Peyer's patch (tissue), 4 donors: ENCODE measurements around the gene PLN. TPM values are rescaled to one million over a fixed set of nuclear protein-coding genes. Genes with fewer than 3 reads are reported as not detected.

Source experiments
- DNase-seq, 3 donors: peaks; one replicate each; pipeline ENCODE4 v3.0.0-alpha.2; 2017 to 2019
- H3K27ac ChIP-seq, 4 donors: fragments of 200-600 bp; sonication (generic); one replicate each; pipeline ENCODE4 v1.5.1; 2016 to 2019
- H3K27me3 ChIP-seq, 2 donors: fragments of 200-600 bp; sonication (generic); one replicate each; pipeline ENCODE4 v1.5.1; 2019
- H3K36me3 ChIP-seq, 3 donors: fragments of 200-600 bp; sonication (generic); one replicate each; pipeline ENCODE4 v1.5.1; 2016 to 2019
- H3K4me1 ChIP-seq, 4 donors: fragments of 200-600 bp; sonication (generic); one replicate each; pipeline ENCODE4 v1.5.1; 2016 to 2019
- H3K4me3 ChIP-seq, 4 donors: fragments of 200-600 bp; sonication (generic); 1 replicate in 3 of 4; 2 replicates in 1 of 4; pipeline ENCODE4 v1.5.1; 2016 to 2019; ENCODE audit warnings: mild to moderate bottlenecking in 1 of 4
- H3K9me3 ChIP-seq, 4 donors: fragments of 200-600 bp; sonication (generic); one replicate each; pipeline ENCODE4 v1.5.1; 2016 to 2019; ENCODE audit warnings: mild to moderate bottlenecking in 1 of 4
- CTCF ChIP-seq, 6 experiments: fragments of 450-650 bp in 4 of 6; fragments of 200-600 bp in 2 of 6; sonication (generic) in 1 of 6; IDR thresholded peaks; one replicate each; pipeline ENCODE4 v1.5.1; 2017 to 2019; ENCODE audit warnings: antibody characterized with exemption in 6 of 6, mild to moderate bottlenecking in 3 of 6, moderate library complexity in 1 of 6
- POLR2A ChIP-seq, 2 donors: fragments of 450-650 bp; IDR thresholded peaks; one replicate each; pipeline ENCODE4 v1.5.1; 2017; ENCODE audit warnings: antibody characterized with exemption in 2 of 2, mild to moderate bottlenecking in 2 of 2, moderate library complexity in 2 of 2
- total RNA-seq, 4 donors: library from RNA; depleted of rRNA; stranded (reverse); fragments of >200 nt; gene quantifications; one replicate each; pipeline ENCODE4 v1.1.0, GENCODE V29; 2016

Gene PLN
- total RNA-seq, 4 donors from 2014 or later, result 6.1 to 28.9 (median 12.2) TPM

- no peak overlapping the region for H3K4me3 ChIP-seq
- H3K9me3 ChIP-seq, result no peaks in the 10 kb centered on the region
- no peak for DNase-seq
- no peak overlapping the region for H3K27ac ChIP-seq
- TF ChIP-seq POLR2A (IDR thresholded peaks at IDR 0.05), result no peak
- no peak for TF ChIP-seq CTCF (IDR thresholded peaks at IDR 0.05)
- H3K4me1 ChIP-seq, result peaks cover 0 to 5% (median 0%) of the 10 kb centered on the region in 4 donors
- no peaks in the 10 kb centered on the region for H3K27me3 ChIP-seq
- H3K36me3 ChIP-seq, result no peaks in the 10 kb centered on the region
Observed at GRCh38 chr6:118606268-118606667, 58.2 kb downstream of the PLN start.

GRCh38 chr6:118606858-118607257 lies 58.8 kb downstream of the PLN start:
- H3K4me1 ChIP-seq, result peaks cover 0 to 5% (median 0%) of the 10 kb centered on the region in 4 donors
- H3K36me3 ChIP-seq, result no peaks in the 10 kb centered on the region
- H3K27ac ChIP-seq, result no peak overlapping the region
- no peak overlapping the region for H3K4me3 ChIP-seq
- no peaks in the 10 kb centered on the region for H3K27me3 ChIP-seq
- no peaks in the 10 kb centered on the region for H3K9me3 ChIP-seq
- no peak for TF ChIP-seq POLR2A (IDR thresholded peaks at IDR 0.05)
- no peak for TF ChIP-seq CTCF (IDR thresholded peaks at IDR 0.05)
- no peak for DNase-seq

Other genes starting within 250 kb of the PLN start
- 10 to 100 TPM in 1 of 4 donors, 1 to 10 TPM in 3; 3.2 to 22.3 (median 7.5) TPM for gene CEP85L, start 103.3 kb downstream of the PLN start, total RNA-seq